Stimulated activated CD4-positive, alpha-beta T cell treated with anti-CD3 and anti-CD28 coated beads, Interleukin-12 subunit alpha, Interleukin-12 subunit beta, amount 100 ng/mL, for 4 hours (primary cell): ENCODE results near the gene STIL.
A peak's percentile ranks its signal among the peaks of the same experiment; 100 is the strongest.
"Not testable (repeated sequence)": the region's sequence is repeated elsewhere in the genome, so short reads cannot be mapped to it uniquely, and the experiment has no call there.

ENCODE experiments used
- DNase-seq: peaks from one replicate; pipeline ENCODE4 v3.0.0-alpha.2; 2020

Gene STIL

DNA sequence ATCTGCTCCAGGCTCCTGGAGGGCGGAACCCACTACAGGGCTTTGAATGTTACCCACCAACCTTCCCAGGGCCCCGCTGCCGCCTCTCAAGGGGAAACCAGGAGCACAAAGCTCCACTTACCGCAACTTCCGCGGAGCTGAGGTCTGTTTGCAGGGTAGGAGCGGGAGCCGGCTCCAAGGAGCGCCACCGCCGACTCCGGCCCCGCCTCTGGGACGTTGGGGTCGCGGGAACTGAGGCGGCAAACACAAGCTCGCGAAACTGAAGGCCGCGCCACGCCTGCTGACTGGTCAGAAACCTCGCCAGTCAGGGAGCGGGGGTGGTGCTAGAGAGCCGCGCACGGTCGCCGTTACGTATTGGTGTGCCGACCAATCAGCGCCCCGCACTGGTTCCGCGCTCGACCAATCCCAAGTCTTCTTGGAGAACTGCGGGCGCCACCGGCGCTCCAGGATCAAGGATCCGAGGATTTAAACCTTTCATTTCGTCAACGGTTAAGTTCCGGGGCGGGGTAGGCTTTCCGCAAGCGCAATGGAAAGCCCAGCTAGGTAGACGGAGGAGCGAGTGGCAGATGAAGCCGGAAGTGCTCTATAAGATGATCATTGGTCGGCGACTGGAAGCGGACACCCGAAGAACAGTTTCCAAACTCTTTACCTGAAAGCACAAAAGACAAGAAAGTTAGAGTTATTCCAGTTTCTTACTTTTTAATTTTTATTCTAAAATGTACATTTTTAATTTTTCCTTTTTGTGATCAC is at the start of gene STIL:
STIL (minus strand) TSS at position 233 of the 750 bp plus-strand sequence. CDS start 3,828 bp downstream, outside the sequence.
- peak; percentile 95 for DNase-seq

DNA sequence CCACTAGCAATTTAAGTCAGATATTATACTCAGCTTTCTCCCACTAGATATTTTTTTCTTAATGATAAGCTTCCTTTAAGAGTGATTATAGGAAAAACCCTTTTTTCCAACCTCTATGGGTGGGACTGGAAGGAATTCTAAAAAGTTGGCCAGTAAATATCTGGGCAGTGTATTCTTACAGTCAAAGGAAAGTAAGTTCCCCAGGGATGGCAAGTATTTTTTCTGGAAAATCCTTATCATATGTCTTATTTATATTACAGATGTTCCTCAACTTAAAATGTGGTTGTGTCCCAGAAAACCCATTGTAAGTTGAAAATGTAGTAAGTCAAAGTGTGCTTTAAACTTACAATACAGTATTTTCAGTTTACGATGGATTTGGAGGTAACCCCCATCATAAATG is 48.9 kb upstream of the STIL start:
- DNase-seq, result no peak

DNA sequence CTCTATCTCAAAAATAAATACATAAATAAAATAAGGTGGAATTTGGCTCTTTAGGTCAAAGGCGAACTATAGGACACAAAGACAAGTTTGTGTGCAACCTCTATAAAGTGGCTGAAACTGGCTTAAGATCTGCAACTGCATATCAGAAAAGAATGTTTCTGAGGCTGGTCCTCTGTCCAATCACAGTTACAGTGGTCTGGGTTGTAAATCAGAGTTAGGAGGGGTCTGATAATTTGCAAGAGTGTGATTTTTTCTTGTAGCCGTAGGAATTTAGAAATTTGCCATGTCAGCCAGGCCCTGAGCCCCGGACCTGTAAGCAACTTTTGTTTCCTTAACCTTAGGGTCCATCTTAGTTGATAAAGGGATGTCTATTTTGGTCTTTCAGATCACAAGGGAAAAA is 47.4 kb upstream of the STIL start:
- DNase-seq, result no peak

- no peak for DNase-seq
These were observed 37.4 kb upstream of the STIL start for GRCh38 chr1:47351305-47351704.

GRCh38 chr1:47348246-47348645 is 34.3 kb upstream of the STIL start:
- no peak for DNase-seq

DNA sequence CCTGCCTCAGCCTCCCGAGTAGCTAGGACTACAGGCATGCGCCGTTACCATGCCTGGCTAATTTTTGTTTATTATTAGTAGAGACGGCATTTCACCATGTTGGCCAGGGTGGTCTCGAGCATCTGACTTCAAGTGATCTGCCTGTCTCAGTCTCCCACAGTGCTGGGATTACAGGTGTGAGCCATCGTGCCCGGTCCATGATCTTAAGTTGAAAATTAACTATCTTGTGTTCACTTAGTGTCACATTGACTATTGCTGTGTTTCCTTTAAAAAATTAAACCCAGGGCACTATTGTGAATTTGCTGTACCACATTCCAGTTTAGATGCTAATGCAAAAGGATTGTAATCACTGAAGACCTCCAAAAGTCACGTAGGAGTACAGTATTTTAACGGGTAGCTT is 33.8 kb upstream of the STIL start:
- DNase-seq, result no peak

- not testable (repeated sequence) for DNase-seq
These were observed 33.0 kb upstream of the STIL start for GRCh38 chr1:47346979-47347378.

DNA sequence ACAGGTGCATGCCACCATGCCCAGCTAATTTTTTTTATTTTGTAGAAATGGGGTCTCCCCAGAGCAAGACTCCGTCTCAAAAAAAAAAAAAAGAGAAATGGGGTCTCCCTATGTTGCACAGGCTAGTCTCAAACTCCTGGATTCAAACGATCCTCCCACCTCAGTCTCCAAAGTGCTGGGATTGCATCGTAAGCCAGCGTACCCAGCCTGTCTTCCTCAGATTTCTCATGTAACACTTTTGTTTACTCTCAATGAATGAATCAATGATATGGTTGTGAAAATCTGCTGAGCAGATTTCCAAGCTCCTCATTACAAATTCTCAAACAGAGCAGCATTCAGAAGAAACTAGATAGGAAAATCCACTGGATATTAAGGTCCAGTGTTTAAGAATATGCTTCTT is 26.3 kb upstream of the STIL start:
- no peak for DNase-seq

- DNase-seq, result no peak
These were observed 24.5 kb upstream of the STIL start for GRCh38 chr1:47338249-47339077.

GRCh38 chr1:47337350-47337749 is 23.4 kb upstream of the STIL start:
- no peak for DNase-seq

DNA sequence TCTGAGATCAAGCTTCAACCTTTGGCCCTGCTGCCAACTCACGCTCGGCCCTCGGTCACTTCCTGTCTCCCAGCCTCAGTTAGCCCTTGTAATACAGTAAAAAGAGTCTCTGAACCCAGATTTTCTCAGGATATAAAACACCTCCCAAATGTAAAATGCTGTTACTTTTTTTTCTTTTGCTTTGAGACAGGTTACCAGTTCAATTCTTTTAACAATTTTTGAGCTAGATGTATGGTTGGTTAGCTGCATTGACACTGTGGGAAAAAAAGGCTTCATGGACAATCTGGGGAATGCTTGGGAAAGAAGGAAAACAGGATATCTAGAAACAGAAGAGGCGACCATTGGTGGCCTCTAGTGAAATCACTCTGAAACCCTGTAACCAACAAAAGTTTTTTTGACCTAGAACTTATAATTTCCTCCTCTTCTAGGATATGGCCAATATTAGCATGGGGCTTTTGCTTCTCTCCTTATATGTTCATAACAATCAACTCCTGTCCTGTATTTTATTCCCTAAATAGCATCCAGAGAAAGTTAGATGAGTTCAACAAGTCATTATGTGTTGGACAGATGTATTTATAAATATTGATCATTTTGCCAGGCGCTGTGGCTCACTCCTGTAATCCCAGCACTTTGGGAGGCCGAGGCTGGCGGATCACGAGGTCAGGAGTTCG is 21.0 kb upstream of the STIL start:
- DNase-seq, result no peak

GRCh38 chr1:47333922-47334764 is 20.2 kb upstream of the STIL start:
- peak; percentile 70 for DNase-seq

DNA sequence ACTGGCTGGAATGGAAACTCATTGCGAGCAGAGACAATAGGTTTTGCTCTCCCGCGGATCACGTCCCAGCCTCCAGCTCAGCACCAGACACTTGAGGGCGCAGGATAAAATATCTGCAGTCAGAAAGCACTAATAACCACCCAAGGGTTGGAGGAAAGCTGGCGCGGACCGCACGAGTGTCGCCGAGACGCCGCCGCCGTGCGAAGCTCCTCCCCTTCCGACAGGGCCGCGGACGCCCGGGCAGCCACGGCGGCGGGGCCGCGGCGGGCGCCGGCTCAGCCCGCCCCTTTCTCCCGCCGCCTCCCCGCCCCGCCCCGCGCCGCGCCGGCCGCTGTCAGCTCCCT is 19.6 kb upstream of the STIL start, which contains the start of gene CMPK1:
CMPK1 (plus strand) TSS at position 213 of the 344 bp plus-strand sequence. CDS start 156 bp downstream, outside the sequence.
- peak; percentile 75 for DNase-seq

DNA sequence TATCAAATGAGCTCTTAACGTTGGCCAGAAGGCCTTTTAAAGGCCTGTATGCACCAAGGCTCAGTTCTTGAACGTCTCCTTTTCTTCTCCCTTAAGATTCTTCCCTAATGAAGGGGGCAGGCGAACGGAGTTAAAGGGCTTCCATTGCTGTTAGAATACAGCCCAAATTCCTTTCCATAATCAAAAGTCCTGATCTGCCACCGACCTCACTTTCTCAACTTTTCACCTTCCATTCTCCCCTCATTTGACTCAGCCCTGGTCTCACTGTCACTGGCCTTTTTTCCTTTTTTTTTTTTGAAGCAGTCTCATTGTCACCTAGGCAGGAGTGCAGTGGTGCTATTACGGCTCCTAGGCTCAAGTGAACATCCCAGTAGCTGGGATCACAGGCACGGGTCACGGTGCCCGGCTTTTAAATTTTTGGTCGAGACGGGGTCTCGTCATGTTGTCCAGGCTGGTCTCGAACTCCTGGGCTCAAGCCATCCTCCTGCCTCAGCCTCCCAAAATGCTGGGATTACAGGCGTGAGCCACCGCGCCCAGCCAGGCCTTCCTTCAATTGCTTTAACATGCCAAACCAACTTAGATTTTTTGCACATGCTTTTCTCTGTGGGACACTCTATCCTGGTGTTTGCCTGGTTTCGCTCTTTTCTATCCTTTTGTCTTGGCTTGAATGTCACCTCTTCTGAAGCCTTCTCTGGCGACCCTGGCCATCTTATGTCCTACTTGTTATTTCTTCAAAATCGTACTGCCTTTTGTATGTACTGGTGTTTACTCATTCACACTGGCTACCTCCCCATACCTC is 19.0 kb upstream of the STIL start:
- no peak for DNase-seq

DNA sequence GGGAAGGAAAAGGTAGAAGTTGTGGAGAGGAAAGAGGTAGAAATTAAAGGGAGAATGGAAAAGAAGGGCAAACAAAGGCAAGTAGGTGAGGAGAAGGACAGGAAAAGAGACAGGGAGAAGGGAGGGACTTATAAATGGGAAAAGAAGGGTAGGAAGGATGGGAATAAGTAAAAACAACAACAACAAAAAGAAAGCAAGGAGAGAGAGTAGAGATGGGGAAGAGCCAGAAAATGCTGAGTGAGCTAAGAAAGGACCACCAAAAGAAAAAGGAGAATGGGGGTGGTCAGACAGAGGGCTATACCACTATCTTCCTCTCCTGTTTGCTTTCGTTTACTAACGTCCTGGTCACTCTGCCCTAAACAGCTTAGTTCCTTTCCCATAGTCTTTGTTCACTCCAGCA is 17.9 kb upstream of the STIL start:
- no peak for DNase-seq

DNA sequence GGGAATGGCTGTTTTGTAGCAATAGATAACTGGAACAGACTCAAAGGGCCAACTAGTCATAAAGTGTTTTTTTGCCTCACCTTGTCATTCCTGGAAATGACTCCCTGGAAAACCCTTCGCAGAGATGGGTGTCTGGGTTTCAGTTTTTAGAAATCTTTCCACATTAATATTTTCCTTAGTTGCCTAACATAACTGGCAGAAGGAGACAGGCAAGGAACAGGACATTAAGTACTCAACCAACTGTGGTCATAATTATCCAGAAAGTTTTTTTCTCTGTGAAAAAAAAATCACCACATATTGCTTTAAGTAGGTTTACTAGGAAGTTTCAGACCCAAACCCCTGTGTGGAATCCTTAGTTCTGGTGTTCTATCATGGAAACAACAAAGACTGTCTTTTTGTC is 16.3 kb upstream of the STIL start:
- DNase-seq, result no peak

- no peak for DNase-seq
These were observed 15.0 kb upstream of the STIL start for GRCh38 chr1:47328992-47329391.

DNA sequence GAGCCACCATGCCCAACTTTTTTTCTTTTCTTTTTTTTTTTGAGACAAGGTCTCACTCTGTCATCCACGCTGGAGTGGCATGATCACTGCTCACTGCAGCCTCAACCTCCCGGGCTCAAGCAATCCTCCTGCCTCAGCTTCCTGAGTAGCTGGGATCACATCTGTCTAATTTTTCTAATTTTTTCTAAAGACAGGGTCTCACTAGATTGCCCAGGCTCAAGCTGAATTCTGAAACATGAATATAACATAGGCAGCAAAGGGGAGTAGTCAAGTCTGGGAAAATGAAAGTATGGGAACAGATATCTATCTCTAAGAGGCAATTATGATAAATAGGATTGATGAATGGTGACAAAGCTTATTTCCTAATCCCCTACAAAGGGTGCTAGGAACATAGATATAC is 12.3 kb upstream of the STIL start:
- no peak for DNase-seq

DNA sequence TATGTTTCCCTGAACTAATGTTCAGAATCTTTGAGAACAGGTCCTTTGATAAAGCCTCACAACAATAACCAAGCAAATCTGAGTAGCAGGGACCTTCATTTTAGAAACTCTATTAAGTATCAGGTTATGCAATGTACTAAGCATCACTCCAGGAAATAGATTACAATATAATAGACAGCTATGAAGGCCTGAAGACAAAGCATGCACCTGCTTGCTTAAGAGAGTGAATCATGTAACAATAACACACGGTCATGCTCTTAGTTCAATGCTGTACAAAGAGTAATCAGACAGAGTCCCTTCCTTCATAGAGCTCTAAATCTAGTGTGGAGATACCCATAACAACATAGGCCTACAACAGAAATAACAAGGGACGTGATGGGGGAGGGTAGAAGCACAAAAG is 11.6 kb upstream of the STIL start:
- DNase-seq, result no peak

- DNase-seq, result no peak
These were observed 10.7 kb upstream of the STIL start for GRCh38 chr1:47324682-47325081.

- no peak for DNase-seq
These were observed 9.7 kb upstream of the STIL start for GRCh38 chr1:47323599-47324031.

- not testable (repeated sequence) for DNase-seq
These were observed 6.0 kb upstream of the STIL start for GRCh38 chr1:47319968-47320367.
